ENCODE measurements around the gene PDE2A. TPM values are rescaled to one million over a fixed set of nuclear protein-coding genes. Genes with fewer than 3 reads are reported as not detected.

PDE2A gene
- total RNA-seq, 1 experiment from 2014 or later, result 3.7 TPM

- Mint-ChIP-seq H3K27me3 (ENCODE audit: low read depth) (no peaks in the 10 kb centered on the region), H3K9me3 (no peaks in the 10 kb centered on the region), H3K27ac (peak overlapping the region; percentile 80), H3K4me1 (peaks cover 42% of the 10 kb centered on the region), H3K4me3 (peak overlapping the region; percentile 8; the same call in 1 of the 2 replicates), H3K36me3 (peaks cover 15% of the 10 kb centered on the region; the same call in 1 of the 2 replicates)
- CTCF ChIA-PET, result interaction anchor here (0.9 to 7.4 kb wide), 6 partner anchors 17 to 235 kb away, joined by 3 to 53 read pairs (median 4); partner anchors contain the start of gene STARD10
- no peak for DNase-seq (ENCODE audit: low spot score)
- TF ChIP-seq ZNF671 (CRISPR knock-in tag; IDR thresholded peaks at IDR 0.05) (no peak), FOXP4 (CRISPR knock-in tag; IDR thresholded peaks at IDR 0.05) (no peak), MXD4 (CRISPR knock-in tag; IDR thresholded peaks at IDR 0.05; ENCODE audit: borderline replicate concordance) (no peak), OVOL2 (CRISPR knock-in tag; IDR thresholded peaks at IDR 0.05; ENCODE audit: borderline replicate concordance) (no peak), TEAD4 (CRISPR knock-in tag; IDR thresholded peaks at IDR 0.05) (no peak), ZNF396 (CRISPR knock-in tag; IDR thresholded peaks at IDR 0.05; ENCODE audit: borderline replicate concordance) (no peak), SP1 (CRISPR knock-in tag; conservative IDR thresholded peaks at IDR 0.05) (no peak), ZNF263 (CRISPR knock-in tag; IDR thresholded peaks at IDR 0.05; ENCODE audit: low read depth) (no peak), ZBTB43 (CRISPR knock-in tag; IDR thresholded peaks at IDR 0.05) (no peak), ZNF138 (CRISPR knock-in tag; conservative IDR thresholded peaks at IDR 0.05) (no peak), FOXP1 (CRISPR knock-in tag; IDR thresholded peaks at IDR 0.05; ENCODE audit: borderline replicate concordance) (no peak)
- TF ChIP-seq, protein P1, sequence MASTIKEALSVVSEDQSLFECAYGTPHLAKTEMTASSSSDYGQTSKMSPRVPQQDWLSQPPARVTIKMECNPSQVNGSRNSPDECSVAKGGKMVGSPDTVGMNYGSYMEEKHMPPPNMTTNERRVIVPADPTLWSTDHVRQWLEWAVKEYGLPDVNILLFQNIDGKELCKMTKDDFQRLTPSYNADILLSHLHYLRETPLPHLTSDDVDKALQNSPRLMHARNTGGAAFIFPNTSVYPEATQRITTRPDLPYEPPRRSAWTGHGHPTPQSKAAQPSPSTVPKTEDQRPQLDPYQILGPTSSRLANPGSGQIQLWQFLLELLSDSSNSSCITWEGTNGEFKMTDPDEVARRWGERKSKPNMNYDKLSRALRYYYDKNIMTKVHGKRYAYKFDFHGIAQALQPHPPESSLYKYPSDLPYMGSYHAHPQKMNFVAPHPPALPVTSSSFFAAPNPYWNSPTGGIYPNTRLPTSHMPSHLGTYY (CRISPR knock-in tag; IDR thresholded peaks at IDR 0.05), result no peak
- TF ChIP-seq, protein P2, sequence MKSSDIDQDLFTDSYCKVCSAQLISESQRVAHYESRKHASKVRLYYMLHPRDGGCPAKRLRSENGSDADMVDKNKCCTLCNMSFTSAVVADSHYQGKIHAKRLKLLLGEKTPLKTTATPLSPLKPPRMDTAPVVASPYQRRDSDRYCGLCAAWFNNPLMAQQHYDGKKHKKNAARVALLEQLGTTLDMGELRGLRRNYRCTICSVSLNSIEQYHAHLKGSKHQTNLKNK (CRISPR knock-in tag; IDR thresholded peaks at IDR 0.05), result no peak
- TF ChIP-seq, protein P3, sequence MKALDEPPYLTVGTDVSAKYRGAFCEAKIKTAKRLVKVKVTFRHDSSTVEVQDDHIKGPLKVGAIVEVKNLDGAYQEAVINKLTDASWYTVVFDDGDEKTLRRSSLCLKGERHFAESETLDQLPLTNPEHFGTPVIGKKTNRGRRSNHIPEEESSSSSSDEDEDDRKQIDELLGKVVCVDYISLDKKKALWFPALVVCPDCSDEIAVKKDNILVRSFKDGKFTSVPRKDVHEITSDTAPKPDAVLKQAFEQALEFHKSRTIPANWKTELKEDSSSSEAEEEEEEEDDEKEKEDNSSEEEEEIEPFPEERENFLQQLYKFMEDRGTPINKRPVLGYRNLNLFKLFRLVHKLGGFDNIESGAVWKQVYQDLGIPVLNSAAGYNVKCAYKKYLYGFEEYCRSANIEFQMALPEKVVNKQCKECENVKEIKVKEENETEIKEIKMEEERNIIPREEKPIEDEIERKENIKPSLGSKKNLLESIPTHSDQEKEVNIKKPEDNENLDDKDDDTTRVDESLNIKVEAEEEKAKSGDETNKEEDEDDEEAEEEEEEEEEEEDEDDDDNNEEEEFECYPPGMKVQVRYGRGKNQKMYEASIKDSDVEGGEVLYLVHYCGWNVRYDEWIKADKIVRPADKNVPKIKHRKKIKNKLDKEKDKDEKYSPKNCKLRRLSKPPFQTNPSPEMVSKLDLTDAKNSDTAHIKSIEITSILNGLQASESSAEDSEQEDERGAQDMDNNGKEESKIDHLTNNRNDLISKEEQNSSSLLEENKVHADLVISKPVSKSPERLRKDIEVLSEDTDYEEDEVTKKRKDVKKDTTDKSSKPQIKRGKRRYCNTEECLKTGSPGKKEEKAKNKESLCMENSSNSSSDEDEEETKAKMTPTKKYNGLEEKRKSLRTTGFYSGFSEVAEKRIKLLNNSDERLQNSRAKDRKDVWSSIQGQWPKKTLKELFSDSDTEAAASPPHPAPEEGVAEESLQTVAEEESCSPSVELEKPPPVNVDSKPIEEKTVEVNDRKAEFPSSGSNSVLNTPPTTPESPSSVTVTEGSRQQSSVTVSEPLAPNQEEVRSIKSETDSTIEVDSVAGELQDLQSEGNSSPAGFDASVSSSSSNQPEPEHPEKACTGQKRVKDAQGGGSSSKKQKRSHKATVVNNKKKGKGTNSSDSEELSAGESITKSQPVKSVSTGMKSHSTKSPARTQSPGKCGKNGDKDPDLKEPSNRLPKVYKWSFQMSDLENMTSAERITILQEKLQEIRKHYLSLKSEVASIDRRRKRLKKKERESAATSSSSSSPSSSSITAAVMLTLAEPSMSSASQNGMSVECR (CRISPR knock-in tag; IDR thresholded peaks at IDR 0.05; ENCODE audit: borderline replicate concordance), result no peak
- TF ChIP-seq, protein P4, sequence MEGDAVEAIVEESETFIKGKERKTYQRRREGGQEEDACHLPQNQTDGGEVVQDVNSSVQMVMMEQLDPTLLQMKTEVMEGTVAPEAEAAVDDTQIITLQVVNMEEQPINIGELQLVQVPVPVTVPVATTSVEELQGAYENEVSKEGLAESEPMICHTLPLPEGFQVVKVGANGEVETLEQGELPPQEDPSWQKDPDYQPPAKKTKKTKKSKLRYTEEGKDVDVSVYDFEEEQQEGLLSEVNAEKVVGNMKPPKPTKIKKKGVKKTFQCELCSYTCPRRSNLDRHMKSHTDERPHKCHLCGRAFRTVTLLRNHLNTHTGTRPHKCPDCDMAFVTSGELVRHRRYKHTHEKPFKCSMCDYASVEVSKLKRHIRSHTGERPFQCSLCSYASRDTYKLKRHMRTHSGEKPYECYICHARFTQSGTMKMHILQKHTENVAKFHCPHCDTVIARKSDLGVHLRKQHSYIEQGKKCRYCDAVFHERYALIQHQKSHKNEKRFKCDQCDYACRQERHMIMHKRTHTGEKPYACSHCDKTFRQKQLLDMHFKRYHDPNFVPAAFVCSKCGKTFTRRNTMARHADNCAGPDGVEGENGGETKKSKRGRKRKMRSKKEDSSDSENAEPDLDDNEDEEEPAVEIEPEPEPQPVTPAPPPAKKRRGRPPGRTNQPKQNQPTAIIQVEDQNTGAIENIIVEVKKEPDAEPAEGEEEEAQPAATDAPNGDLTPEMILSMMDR (IDR thresholded peaks at IDR 0.05), result no peak
- ATAC-seq, result no peak
- POLR2A ChIA-PET, result no interaction called here
Observed at GRCh38 chr11:72706579-72706978, 32.4 kb upstream of the PDE2A start.

All from WTC11 (cell line).